Gastroesophageal sphincter (tissue), 3 donors: Measurements from ENCODE around the gene BRCC3.

ENCODE experiments used
- EP300 ChIP-seq: sonication (generic); formaldehyde crosslinking; IDR thresholded peaks from one replicate; pipeline ENCODE4 v1.6.1; 2017; ENCODE audit warnings: antibody characterized with exemption, mild to moderate bottlenecking
- POLR2AphosphoS5 ChIP-seq: sonication (generic); formaldehyde crosslinking; IDR thresholded peaks from one replicate; pipeline ENCODE4 v1.6.1; 2017; ENCODE audit warnings: antibody characterized with exemption
- TF ChIP-seq, protein P1 (sequence below), 4 experiments: fragments of 200-600 bp in 2 of 4; fragments of 450-650 bp in 2 of 4; sonication (generic) in 1 of 4; IDR thresholded peaks; one replicate each; pipeline ENCODE4 v1.5.1; 2017 to 2019; ENCODE audit warnings: antibody characterized with exemption in 4 of 4, mild to moderate bottlenecking in 2 of 4, moderate library complexity in 2 of 4

DNA sequence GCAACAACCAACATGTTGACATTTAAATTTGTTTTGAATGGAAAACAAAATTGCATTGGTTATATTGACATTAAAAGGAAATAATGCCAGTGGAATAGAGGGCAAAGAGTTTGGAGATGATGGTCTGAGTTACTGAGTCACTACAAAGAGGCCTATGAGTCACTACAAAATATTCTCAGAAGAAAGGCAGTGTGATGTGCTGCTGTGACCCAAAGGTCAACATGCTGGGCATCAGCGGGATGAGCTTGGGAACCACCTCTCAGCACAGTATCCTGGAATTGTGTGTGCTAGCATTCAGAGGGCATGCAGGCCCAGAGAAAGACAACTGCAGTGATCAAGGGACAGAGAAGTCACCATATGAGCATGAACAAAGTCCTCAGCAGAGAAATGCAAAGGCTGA is 3.1 kb upstream of the BRCC3 start:
- TF ChIP-seq, protein P1, sequence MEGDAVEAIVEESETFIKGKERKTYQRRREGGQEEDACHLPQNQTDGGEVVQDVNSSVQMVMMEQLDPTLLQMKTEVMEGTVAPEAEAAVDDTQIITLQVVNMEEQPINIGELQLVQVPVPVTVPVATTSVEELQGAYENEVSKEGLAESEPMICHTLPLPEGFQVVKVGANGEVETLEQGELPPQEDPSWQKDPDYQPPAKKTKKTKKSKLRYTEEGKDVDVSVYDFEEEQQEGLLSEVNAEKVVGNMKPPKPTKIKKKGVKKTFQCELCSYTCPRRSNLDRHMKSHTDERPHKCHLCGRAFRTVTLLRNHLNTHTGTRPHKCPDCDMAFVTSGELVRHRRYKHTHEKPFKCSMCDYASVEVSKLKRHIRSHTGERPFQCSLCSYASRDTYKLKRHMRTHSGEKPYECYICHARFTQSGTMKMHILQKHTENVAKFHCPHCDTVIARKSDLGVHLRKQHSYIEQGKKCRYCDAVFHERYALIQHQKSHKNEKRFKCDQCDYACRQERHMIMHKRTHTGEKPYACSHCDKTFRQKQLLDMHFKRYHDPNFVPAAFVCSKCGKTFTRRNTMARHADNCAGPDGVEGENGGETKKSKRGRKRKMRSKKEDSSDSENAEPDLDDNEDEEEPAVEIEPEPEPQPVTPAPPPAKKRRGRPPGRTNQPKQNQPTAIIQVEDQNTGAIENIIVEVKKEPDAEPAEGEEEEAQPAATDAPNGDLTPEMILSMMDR (IDR thresholded peaks at IDR 0.05) = no peak
- no peak for TF ChIP-seq POLR2AphosphoS5
- TF ChIP-seq EP300 = no peak
